Measurements from ENCODE around the gene CD38. TPM values are rescaled to one million over a fixed set of nuclear protein-coding genes. Genes with fewer than 3 reads are reported as not detected.

Gene CD38
- total RNA-seq, 2 experiments from 2014 or later, result 11.6 to 12.0 TPM

DNA sequence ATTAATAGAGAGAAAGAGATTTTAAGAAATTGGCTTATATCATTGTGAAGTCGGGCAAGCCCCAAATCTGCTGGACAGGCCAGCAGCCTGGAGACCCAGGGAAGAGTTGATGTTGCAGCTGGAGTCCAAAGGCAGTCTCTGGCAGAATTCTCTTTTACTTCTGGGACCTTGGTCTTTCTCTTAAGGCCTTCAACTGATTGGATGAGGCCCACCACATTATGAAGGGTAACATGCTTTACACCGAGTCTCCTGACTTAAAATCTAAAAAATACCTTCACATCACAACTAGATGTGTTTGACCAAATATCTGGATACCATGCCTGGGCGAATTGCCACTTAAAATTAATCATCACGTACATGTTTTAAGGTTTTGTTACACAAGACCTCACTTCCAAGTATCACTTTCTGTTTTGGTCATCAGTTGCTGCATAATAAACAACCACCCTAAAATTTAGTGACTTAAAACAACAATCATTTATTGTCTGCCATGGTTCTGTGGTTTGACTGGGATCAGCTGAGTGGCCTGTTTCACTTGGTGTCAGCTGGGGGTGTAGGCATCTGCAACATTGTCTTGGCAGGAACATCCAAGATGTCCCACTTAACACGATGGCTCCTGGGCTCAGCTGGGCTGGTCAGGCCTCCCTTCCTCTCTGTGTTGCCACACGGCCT lies 3.4 kb downstream of the CD38 start:
- CTCF ChIA-PET, result interaction anchor here (1.0 to 2.1 kb wide), 5 partner anchors 24 to 175 kb away, joined by 4 to 7 read pairs (median 5); no protein-coding TSS in a partner anchor
- H3K4me3 Mint-ChIP-seq, result peak overlapping the region; percentile 1
- POLR2A ChIA-PET, result interaction anchor here (1.2 to 1.9 kb wide), 2 partner anchors 10 to 25 kb away, joined by 6 to 11 read pairs; no protein-coding TSS in a partner anchor
- peaks cover 13% of the 10 kb centered on the region for H3K36me3 Mint-ChIP-seq
- peaks cover 9% of the 10 kb centered on the region for H3K27me3 Mint-ChIP-seq
- intact Hi-C loops (cut with micrococcal nuclease), result loop anchor here (1.0 to 2.0 kb wide), 2 partner anchors 14 to 15 kb away; no protein-coding TSS in a partner anchor
- peak; percentile 74 for DNase-seq
- H3K4me1 Mint-ChIP-seq (ENCODE audit: low read depth), result peaks cover 45% of the 10 kb centered on the region
- no peaks in the 10 kb centered on the region for H3K9me3 Mint-ChIP-seq
- no peak overlapping the region for H3K27ac Mint-ChIP-seq

DNA sequence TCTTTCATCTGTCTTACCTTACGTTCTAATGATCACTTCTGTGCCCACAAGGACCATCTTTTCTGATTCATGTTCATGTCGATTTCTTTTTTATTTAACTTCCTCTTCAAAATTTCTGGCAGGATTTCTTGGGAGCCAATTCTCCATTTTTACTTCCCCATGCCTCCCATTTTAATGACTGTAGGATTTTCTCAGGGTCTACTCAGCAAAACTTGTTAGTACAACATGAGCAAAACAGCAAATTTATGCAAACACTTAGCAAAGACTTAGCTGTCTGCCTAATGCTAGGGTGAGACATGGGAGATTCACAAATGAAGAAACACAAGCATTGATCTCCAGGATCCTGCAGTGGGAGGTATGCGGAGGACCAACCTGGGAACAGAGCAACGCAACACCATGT lies 5.5 kb downstream of the CD38 start:
- no peak overlapping the region for H3K27ac Mint-ChIP-seq
- POLR2A ChIA-PET, result no interaction called here
- no peak for DNase-seq
- CTCF ChIA-PET, result interaction anchor here (1.3 to 2.1 kb wide), 2 partner anchors 22 to 27 kb away, joined by 3 to 7 read pairs; no protein-coding TSS in a partner anchor
- peaks cover 41% of the 10 kb centered on the region for H3K4me1 Mint-ChIP-seq (ENCODE audit: low read depth)
- intact Hi-C loops (cut with micrococcal nuclease), result no loop called here
- peaks cover 17% of the 10 kb centered on the region for H3K36me3 Mint-ChIP-seq
- peaks cover 3% of the 10 kb centered on the region for H3K27me3 Mint-ChIP-seq
- H3K9me3 Mint-ChIP-seq, result no peaks in the 10 kb centered on the region
- H3K4me3 Mint-ChIP-seq, result no peak overlapping the region

DNA sequence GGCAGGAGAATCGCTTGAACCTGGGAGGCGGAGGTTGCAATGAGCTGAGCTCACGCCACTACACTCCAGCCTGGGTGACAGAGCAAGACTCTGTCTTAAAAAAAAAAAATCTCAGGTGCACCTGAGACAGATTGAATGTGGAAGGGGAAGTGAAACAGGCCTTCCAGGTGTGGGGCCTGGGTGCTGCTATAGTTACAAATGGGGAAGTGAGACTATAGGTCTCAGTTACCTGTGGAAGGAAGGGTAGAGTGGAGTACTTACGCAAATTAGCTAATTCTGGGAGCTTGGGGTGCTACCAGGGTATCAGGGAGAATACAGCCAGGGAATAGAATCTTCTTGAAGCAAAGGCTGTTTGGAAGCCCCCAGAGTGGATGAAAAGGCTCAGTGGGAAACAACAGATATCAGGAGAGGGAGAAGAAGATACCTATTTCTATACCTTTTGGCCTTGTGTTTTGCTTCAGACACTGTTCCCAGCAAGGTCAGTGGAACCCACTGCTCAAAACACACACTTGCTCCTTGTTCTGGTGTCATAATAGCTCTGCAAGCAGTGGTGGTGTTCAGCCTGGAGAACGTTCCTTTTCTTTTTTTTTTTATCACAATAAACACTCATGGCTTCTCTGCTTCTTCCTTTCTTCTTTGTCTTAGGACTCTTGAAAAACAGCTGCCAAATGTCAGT lies 7.0 kb downstream of the CD38 start:
- H3K27me3 Mint-ChIP-seq, result peaks cover 3% of the 10 kb centered on the region
- intact Hi-C loops (cut with micrococcal nuclease), result no loop called here
- peaks cover 17% of the 10 kb centered on the region for H3K36me3 Mint-ChIP-seq
- POLR2A ChIA-PET, result no interaction called here
- no peak overlapping the region for H3K27ac Mint-ChIP-seq
- peaks cover 37% of the 10 kb centered on the region for H3K4me1 Mint-ChIP-seq (ENCODE audit: low read depth)
- CTCF ChIA-PET, result interaction anchor here (1.3 kb wide), 1 partner anchor 20 kb away, joined by 3 read pairs; no protein-coding TSS in a partner anchor
- no peaks in the 10 kb centered on the region for H3K9me3 Mint-ChIP-seq
- no peak overlapping the region for H3K4me3 Mint-ChIP-seq
- DNase-seq, result no peak

- peaks cover 3% of the 10 kb centered on the region for H3K27me3 Mint-ChIP-seq
- no peaks in the 10 kb centered on the region for H3K9me3 Mint-ChIP-seq
- intact Hi-C loops (cut with micrococcal nuclease), result no loop called here
- DNase-seq, result no peak
- H3K27ac Mint-ChIP-seq, result no peak overlapping the region
- CTCF ChIA-PET, result interaction anchor here (1.3 kb wide), 1 partner anchor 18 kb away, joined by 3 read pairs; no protein-coding TSS in a partner anchor
- POLR2A ChIA-PET, result interaction anchor here (0.9 kb wide), 1 partner anchor 31 kb away, joined by 5 read pairs; no protein-coding TSS in a partner anchor
- H3K4me1 Mint-ChIP-seq (ENCODE audit: low read depth), result peaks cover 21% of the 10 kb centered on the region
- H3K36me3 Mint-ChIP-seq, result peaks cover 17% of the 10 kb centered on the region
- no peak overlapping the region for H3K4me3 Mint-ChIP-seq
Measured at GRCh38 chr4:15786743-15787142, 8.6 kb downstream of the CD38 start.

GRCh38 chr4:15792974-15793373 lies 14.8 kb downstream of the CD38 start:
- DNase-seq, result no peak
- H3K27ac Mint-ChIP-seq, result no peak overlapping the region
- peaks cover 41% of the 10 kb centered on the region for H3K4me1 Mint-ChIP-seq (ENCODE audit: low read depth)
- intact Hi-C loops (cut with micrococcal nuclease), result no loop called here
- CTCF ChIA-PET, result interaction anchor here (1.8 kb wide), 1 partner anchor 36 kb away, joined by 4 read pairs; no protein-coding TSS in a partner anchor
- no peak overlapping the region for H3K4me3 Mint-ChIP-seq
- POLR2A ChIA-PET, result no interaction called here
- no peaks in the 10 kb centered on the region for H3K9me3 Mint-ChIP-seq
- H3K27me3 Mint-ChIP-seq, result peaks cover 4% of the 10 kb centered on the region
- H3K36me3 Mint-ChIP-seq, result no peaks in the 10 kb centered on the region

- Mint-ChIP-seq H3K4me1 (ENCODE audit: low read depth) (peaks cover 35% of the 10 kb centered on the region), H3K4me3 (no peak overlapping the region), H3K27ac (no peak overlapping the region), H3K36me3 (no peaks in the 10 kb centered on the region), H3K9me3 (no peaks in the 10 kb centered on the region), H3K27me3 (peaks cover 4% of the 10 kb centered on the region)
- no peak for DNase-seq
- POLR2A ChIA-PET, result interaction anchor here (1.4 kb wide), 1 partner anchor 15 kb away, joined by 3 read pairs; no protein-coding TSS in a partner anchor
- CTCF ChIA-PET, result interaction anchor here (1.8 to 2.2 kb wide), 2 partner anchors 12 to 37 kb away, joined by 4 to 6 read pairs; no protein-coding TSS in a partner anchor
- intact Hi-C loops (cut with micrococcal nuclease), result no loop called here
Measured at GRCh38 chr4:15793506-15794363, 15.6 kb downstream of the CD38 start.

DNA sequence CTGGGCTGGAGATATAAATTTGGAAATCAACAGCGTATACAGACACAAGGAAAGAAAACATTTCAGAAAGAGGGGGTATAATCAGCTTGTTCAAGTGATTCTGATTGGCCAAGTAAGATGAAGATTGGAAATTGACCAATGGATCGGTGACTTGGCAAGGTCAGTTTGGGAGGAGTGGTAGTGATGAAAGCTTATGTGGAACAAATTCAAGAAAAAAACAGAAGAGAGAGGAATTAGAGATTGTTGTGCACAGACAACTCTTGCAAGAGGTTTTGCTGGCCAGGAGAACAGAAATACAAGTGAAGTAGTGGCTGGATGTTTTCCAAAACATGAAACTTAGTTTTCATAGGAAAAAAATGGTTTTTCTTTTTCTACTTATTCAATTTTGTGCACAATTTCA lies 16.3 kb downstream of the CD38 start:
- intact Hi-C loops (cut with micrococcal nuclease), result no loop called here
- H3K27ac Mint-ChIP-seq, result no peak overlapping the region
- no peak for DNase-seq
- ChIA-PET POLR2A (interaction anchor here (1.4 kb wide), 1 partner anchor 15 kb away, joined by 3 read pairs; no protein-coding TSS in a partner anchor), CTCF (interaction anchor here (1.8 to 2.2 kb wide), 2 partner anchors 11 to 38 kb away, joined by 4 to 6 read pairs; no protein-coding TSS in a partner anchor)
- H3K4me1 Mint-ChIP-seq (ENCODE audit: low read depth), result peaks cover 31% of the 10 kb centered on the region
- peaks cover 4% of the 10 kb centered on the region for H3K27me3 Mint-ChIP-seq
- H3K36me3 Mint-ChIP-seq, result no peaks in the 10 kb centered on the region
- no peak overlapping the region for H3K4me3 Mint-ChIP-seq
- no peaks in the 10 kb centered on the region for H3K9me3 Mint-ChIP-seq

GRCh38 chr4:15794905-15795304 lies 16.8 kb downstream of the CD38 start:
- H3K4me1 Mint-ChIP-seq (ENCODE audit: low read depth), result peaks cover 29% of the 10 kb centered on the region
- no peaks in the 10 kb centered on the region for H3K36me3 Mint-ChIP-seq
- H3K27ac Mint-ChIP-seq, result peak overlapping the region; percentile 10
- no peak overlapping the region for H3K4me3 Mint-ChIP-seq
- H3K27me3 Mint-ChIP-seq, result peaks cover 4% of the 10 kb centered on the region
- ChIA-PET CTCF (interaction anchor here (2.2 kb wide), 1 partner anchor 10 kb away, joined by 6 read pairs; no protein-coding TSS in a partner anchor), POLR2A (interaction anchor here (1.4 kb wide), 1 partner anchor 16 kb away, joined by 3 read pairs; no protein-coding TSS in a partner anchor)
- no peaks in the 10 kb centered on the region for H3K9me3 Mint-ChIP-seq
- intact Hi-C loops (cut with micrococcal nuclease), result loop anchor here (1.0 kb wide), 3 partner anchors 14 to 56 kb away; no protein-coding TSS in a partner anchor
- no peak for DNase-seq

- Mint-ChIP-seq H3K36me3 (no peaks in the 10 kb centered on the region), H3K4me1 (ENCODE audit: low read depth) (peaks cover 29% of the 10 kb centered on the region), H3K4me3 (no peak overlapping the region), H3K27me3 (peaks cover 6% of the 10 kb centered on the region), H3K9me3 (no peaks in the 10 kb centered on the region), H3K27ac (no peak overlapping the region)
- intact Hi-C loops (cut with micrococcal nuclease), result no loop called here
- POLR2A ChIA-PET, result no interaction called here
- no peak for DNase-seq
- CTCF ChIA-PET, result no interaction called here
Measured at GRCh38 chr4:15797320-15797719, 19.2 kb downstream of the CD38 start.

- DNase-seq, result no peak
- Mint-ChIP-seq H3K4me1 (ENCODE audit: low read depth) (peaks cover 18% of the 10 kb centered on the region), H3K36me3 (no peaks in the 10 kb centered on the region), H3K4me3 (no peak overlapping the region), H3K9me3 (no peaks in the 10 kb centered on the region), H3K27me3 (peaks cover 6% of the 10 kb centered on the region), H3K27ac (no peak overlapping the region)
- intact Hi-C loops (cut with micrococcal nuclease), result no loop called here
- ChIA-PET CTCF (interaction anchor here (1.0 kb wide), 2 partner anchors 9 to 83 kb away, joined by 3 to 5 read pairs; no protein-coding TSS in a partner anchor), POLR2A (no interaction called here)
Measured at GRCh38 chr4:15799141-15799540, 21.0 kb downstream of the CD38 start.

GRCh38 chr4:15799701-15800100 lies 21.6 kb downstream of the CD38 start:
- peaks cover 6% of the 10 kb centered on the region for H3K27me3 Mint-ChIP-seq
- H3K9me3 Mint-ChIP-seq, result no peaks in the 10 kb centered on the region
- intact Hi-C loops (cut with micrococcal nuclease), result loop anchor here (10.0 kb wide), 1 partner anchor 465 kb away; no protein-coding TSS in a partner anchor
- no peak overlapping the region for H3K4me3 Mint-ChIP-seq
- ChIA-PET POLR2A (interaction anchor here (1.1 kb wide), 1 partner anchor 61 kb away, joined by 3 read pairs; no protein-coding TSS in a partner anchor), CTCF (interaction anchor here (0.8 to 1.2 kb wide), 4 partner anchors 8 to 159 kb away, joined by 3 to 5 read pairs (median 4); no protein-coding TSS in a partner anchor)
- H3K4me1 Mint-ChIP-seq (ENCODE audit: low read depth), result peaks cover 12% of the 10 kb centered on the region
- H3K36me3 Mint-ChIP-seq, result no peaks in the 10 kb centered on the region
- no peak for DNase-seq
- H3K27ac Mint-ChIP-seq, result no peak overlapping the region
